SK-N-SH treated with all-trans-retinoic acid at 6 μM for 48 hours (cell line): ENCODE measurements around the gene ZNF778.

Experiments
- ESRRG ChIP-seq: fragments of 250-450 bp; sonication (Bioruptor Pico); IDR thresholded peaks from 2 replicates; pipeline ENCODE4 v1.6.1; 2021; ENCODE audit warnings: mild to moderate bottlenecking
- ISL1 ChIP-seq: fragments of 250-450 bp; sonication (Bioruptor Pico); IDR thresholded peaks from 2 replicates; pipeline ENCODE4 v2.1.2; 2022; ENCODE audit warnings: mild to moderate bottlenecking, moderate library complexity
- TOX ChIP-seq: fragments of 250-450 bp; sonication (Bioruptor Pico); IDR thresholded peaks from 2 replicates; pipeline ENCODE4 v1.8.0; 2021; ENCODE audit warnings: mild to moderate bottlenecking, moderate library complexity, borderline replicate concordance

DNA sequence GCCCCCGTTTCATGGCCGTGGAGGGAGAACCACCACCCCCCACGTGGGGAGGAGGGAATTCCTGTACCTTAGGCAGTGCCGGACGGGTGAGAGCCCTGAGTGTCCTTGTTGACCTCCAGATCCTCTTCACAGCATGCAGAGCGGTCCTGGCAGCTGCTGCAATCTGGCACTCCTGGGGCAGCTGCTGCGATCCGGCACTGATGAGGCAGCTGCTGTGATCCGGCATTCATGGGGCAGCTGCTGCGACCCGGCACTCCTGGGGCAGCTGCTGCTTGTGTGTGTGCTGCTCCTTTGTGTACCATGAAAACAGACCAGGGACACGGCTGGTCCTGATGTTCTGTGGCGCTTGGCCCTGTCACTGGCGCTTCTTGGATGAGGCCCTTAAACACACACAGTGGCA is 12.8 kb downstream of the ZNF778 start:
- TF ChIP-seq ESRRG (CRISPR knock-in tag) (no peak), TOX (CRISPR knock-in tag) (no peak), ISL1 (CRISPR knock-in tag) (no peak)
